ENCODE data around the gene UPK1B.

GRCh38 chr3:119238363-119238762 is 65.0 kb downstream of the UPK1B start:
- TF ChIP-seq CTCF (IDR thresholded peaks at IDR 0.05; ENCODE audit: extremely low read depth in 1 of 2, insufficient read depth in 1 of 2, low read depth in 1 of 2, low read length in 2 of 2) (no peak), FOS (IDR thresholded peaks at IDR 0.05; ENCODE audit: borderline replicate concordance, insufficient read depth, low read length) (no peak), MAX (IDR thresholded peaks at IDR 0.05; ENCODE audit: insufficient read depth, insufficient read length) (no peak), POLR2AphosphoS5 (IDR thresholded peaks at IDR 0.05; ENCODE audit: insufficient read depth, low read depth, low read length) (no peak), POLR2A (IDR thresholded peaks at IDR 0.05; ENCODE audit: low read depth, low read length) (no peak), EZH2 (IDR thresholded peaks at IDR 0.05; ENCODE audit: borderline replicate concordance, low read depth, low read length, severe bottlenecking) (no peak), JUN (IDR thresholded peaks at IDR 0.05; ENCODE audit: borderline replicate concordance, insufficient read depth, insufficient read length, low read depth) (no peak), GATA2 (IDR thresholded peaks at IDR 0.05; ENCODE audit: insufficient read depth, insufficient read length, low read depth, low read length) (no peak)
